22Rv1 (cell line): ENCODE results near the gene RBMS3.
"Not testable (repeated sequence)": the region's sequence is repeated elsewhere in the genome, so short reads cannot be mapped to it uniquely, and the experiment has no call there.

ENCODE experiments used
- H3K27ac ChIP-seq: fragments of 450-650 bp; 2 replicates; pipeline ENCODE4 v1.5.1; 2017
- CTCF ChIP-seq: fragments of 450-650 bp; IDR thresholded peaks from 2 replicates; pipeline ENCODE4 v1.5.1; 2017; ENCODE audit warnings: mild to moderate bottlenecking
- ZFX ChIP-seq: fragments of 450-650 bp; IDR thresholded peaks from 2 replicates; pipeline ENCODE4 v1.6.1; 2017; ENCODE audit warnings: antibody characterized with exemption, borderline replicate concordance

RBMS3 gene

GRCh38 chr3:29775340-29775739, 494.5 kb downstream of the RBMS3 start:
- no peak for TF ChIP-seq ZFX
- TF ChIP-seq CTCF: no peak
- H3K27ac ChIP-seq: no peak overlapping the region

DNA sequence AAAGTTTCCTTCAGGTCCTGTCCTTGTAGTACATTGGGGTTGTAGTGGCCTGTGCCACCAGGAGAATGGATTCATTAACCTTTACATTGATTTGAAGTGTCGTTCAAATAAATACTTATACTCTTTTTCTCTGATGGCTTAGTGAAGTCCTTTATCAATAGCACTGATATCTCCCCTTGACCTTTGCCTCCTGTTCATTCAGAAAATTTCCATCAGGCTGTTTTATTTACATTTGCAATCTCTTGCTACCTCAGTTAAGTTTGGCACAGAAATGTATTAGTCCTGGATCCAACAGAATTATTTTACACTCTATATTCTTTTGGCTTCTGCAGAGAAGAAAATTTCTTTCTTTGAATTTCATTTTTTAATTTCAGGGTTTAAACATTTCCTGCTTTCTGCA, 497.0 kb downstream of the RBMS3 start:
- H3K27ac ChIP-seq: no peak overlapping the region
- TF ChIP-seq CTCF (no peak), ZFX (no peak)

GRCh38 chr3:29789686-29790085, 508.8 kb downstream of the RBMS3 start:
- TF ChIP-seq CTCF (no peak), ZFX (no peak)

GRCh38 chr3:29796808-29797207, 515.9 kb downstream of the RBMS3 start:
- no peak overlapping the region for H3K27ac ChIP-seq
- TF ChIP-seq CTCF: no peak
- TF ChIP-seq ZFX: no peak

More at GRCh38 chr3:29789686-29790085, 508.8 kb downstream of the RBMS3 start:
- no peak overlapping the region for H3K27ac ChIP-seq

GRCh38 chr3:29802057-29802456, 521.2 kb downstream of the RBMS3 start:
- no peak overlapping the region for H3K27ac ChIP-seq
- TF ChIP-seq ZFX: no peak
- TF ChIP-seq CTCF: no peak

GRCh38 chr3:29804044-29804443, 523.2 kb downstream of the RBMS3 start:
- TF ChIP-seq CTCF (no peak), ZFX (no peak)
- no peak overlapping the region for H3K27ac ChIP-seq

DNA sequence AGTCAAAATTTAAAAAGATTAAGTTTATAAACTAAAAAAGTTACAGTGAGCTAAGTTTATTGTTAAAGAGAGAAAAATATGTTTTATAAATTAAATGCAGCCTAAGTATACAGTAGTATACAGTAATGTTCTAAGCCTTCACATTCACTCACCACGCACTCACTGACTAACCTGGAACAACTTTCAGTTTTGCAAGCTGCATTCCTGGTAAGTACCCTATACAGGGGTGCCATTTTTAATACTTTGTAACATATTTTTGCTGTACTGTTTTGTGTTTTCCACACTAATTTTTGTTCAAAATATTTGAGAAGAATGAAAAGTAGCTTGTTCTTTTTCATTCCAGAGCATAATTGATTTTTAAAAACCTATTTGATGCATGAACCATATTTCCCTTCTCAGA, 524.9 kb downstream of the RBMS3 start:
- no peak for TF ChIP-seq ZFX
- TF ChIP-seq CTCF: no peak
- H3K27ac ChIP-seq: no peak overlapping the region

DNA sequence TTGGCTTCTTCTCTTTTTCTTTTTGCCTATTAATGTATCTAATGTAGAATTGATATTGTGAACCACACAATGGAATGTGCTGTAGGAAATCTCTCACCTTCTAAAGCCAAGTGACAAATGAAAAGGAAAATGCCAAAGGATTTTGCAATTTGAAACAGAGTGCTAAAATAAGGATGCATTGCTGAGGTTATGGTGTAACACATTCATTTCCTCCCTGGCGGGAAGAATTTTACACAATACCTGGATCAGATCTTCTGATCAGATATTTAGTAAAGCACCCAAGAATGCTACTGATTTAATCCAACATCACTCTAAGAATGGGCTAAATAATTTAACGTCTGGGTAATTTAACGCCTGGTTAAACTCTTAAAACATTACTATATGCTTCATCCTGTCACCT, 527.5 kb downstream of the RBMS3 start:
- H3K27ac ChIP-seq: not testable (repeated sequence)
